Natural killer cell (primary cell): ENCODE results near the gene CALML5. TPM values are rescaled to one million over a fixed set of nuclear protein-coding genes. Genes with fewer than 3 reads are reported as not detected.

Experiments used
- ATAC-seq, 3 donors: fragments of 150-1000 bp in 2 of 3; fragments of 200-7000 bp in 1 of 3; cut with Tn5 transposase; 1 replicate in 1 of 3; 2 replicates in 2 of 3; pipeline ENCODE4 v1.10.0; 2021; ENCODE audit warnings: mild to moderate bottlenecking in 2 of 3, moderate library complexity in 2 of 3
- DNase-seq, 2 donors: peaks; one replicate each; pipeline versions ENCODE4 v3.0.0 to v3.0.0-alpha.2; 2013 to 2021; ENCODE audit warnings: mixed read lengths in 1 of 2
- H3K27ac ChIP-seq: one replicate; pipeline ENCODE4 v1.5.1; 2013; ENCODE audit warnings: mild to moderate bottlenecking, low read length
- H3K27me3 ChIP-seq: one replicate; pipeline ENCODE4 v1.6.1; 2013; ENCODE audit warnings: low read length; ENCODE audit not compliant: control insufficient read depth, insufficient read depth
- H3K36me3 ChIP-seq: one replicate; pipeline ENCODE4 v1.6.1; 2013; ENCODE audit warnings: low read length; ENCODE audit not compliant: control insufficient read depth, insufficient read depth
- H3K4me1 ChIP-seq: one replicate; pipeline ENCODE4 v1.6.1; 2013; ENCODE audit warnings: low read length; ENCODE audit not compliant: control insufficient read depth, insufficient read depth
- H3K4me3 ChIP-seq: one replicate; pipeline ENCODE4 v1.5.1; 2013; ENCODE audit warnings: low read length
- H3K9me3 ChIP-seq: one replicate; pipeline ENCODE4 v1.6.1; 2013; ENCODE audit warnings: low read length; ENCODE audit not compliant: control insufficient read depth, insufficient read depth
- H3K27ac Mint-ChIP-seq, 2 donors: one replicate each; pipeline ENCODE4 v1.8.0; 2022; ENCODE audit warnings: mild to moderate bottlenecking in 2 of 2, mixed read lengths in 2 of 2, moderate library complexity in 1 of 2
- H3K27me3 Mint-ChIP-seq, 2 donors: one replicate each; pipeline ENCODE4 v1.8.0; 2022; ENCODE audit warnings: low read depth in 2 of 2, mixed read lengths in 2 of 2
- H3K36me3 Mint-ChIP-seq: one replicate; pipeline ENCODE4 v1.8.0; 2022; ENCODE audit warnings: mixed read lengths
- H3K4me1 Mint-ChIP-seq, 2 donors: one replicate each; pipeline ENCODE4 v1.8.0; 2022; ENCODE audit warnings: mixed read lengths in 2 of 2
- H3K4me3 Mint-ChIP-seq: one replicate; pipeline ENCODE4 v1.8.0; 2022; ENCODE audit warnings: mild to moderate bottlenecking, moderate library complexity, mixed read lengths
- H3K9me3 Mint-ChIP-seq, 2 donors: one replicate each; pipeline ENCODE4 v1.8.0; 2022; ENCODE audit warnings: mixed read lengths in 2 of 2
- WGBS: methylation state at CpG from one replicate; pipeline ENCODE4 v1.1.7; 2013; ENCODE audit warnings: missing lambda C conversion rate; ENCODE audit not compliant: insufficient coverage; 5-methylcytosine and 5-hydroxymethylcytosine counted together
- intact Hi-C: fragments of 100-400 bp; cut with micrococcal nuclease; formaldehyde crosslinking; loops from one replicate; pipeline ENCODE4 v1.14.2; 2022
- total RNA-seq, 4 donors: library from RNA; stranded (reverse); fragments of 120-200 nt in 1 of 4; gene quantifications; one replicate each; pipeline versions ENCODE4 v1.2.3 to v1.2.4, GENCODE V29; 2013 to 2022
- TF ChIP-seq, protein P1 (sequence below): fragments of 200-600 bp; IDR thresholded peaks from one replicate; pipeline ENCODE4 v1.8.0; 2022; ENCODE audit warnings: antibody characterized with exemption

The CALML5 gene
- total RNA-seq, 3 donors from 2014 or later (not counting 1 experiment from before 2014, with no cell fraction given), result not detected

DNA sequence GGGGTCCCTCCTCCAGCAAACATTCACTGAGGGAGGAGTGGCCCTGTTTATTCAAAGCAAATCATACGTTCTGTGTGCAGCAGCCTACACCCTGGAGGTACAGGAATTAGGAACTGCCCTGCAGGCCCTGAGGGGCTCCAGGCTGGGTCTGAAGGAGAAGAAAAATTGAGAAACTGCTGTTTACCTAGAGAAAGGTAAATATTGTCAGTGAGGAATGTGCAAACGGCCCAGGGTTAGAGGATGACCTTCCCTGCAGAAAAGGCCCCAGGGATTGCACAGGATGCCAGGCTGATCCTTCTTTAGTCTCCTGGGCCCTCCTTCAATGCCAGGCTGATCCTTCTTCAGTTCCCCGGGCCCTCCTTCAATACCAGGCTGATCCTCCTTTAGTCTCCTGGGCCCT is 5.7 kb downstream of the CALML5 start:
- WGBS, result 86% methylated on average over 3 of the region's 3 CpGs
- H3K9me3 Mint-ChIP-seq, result no peaks in the 10 kb centered on the region

DNA sequence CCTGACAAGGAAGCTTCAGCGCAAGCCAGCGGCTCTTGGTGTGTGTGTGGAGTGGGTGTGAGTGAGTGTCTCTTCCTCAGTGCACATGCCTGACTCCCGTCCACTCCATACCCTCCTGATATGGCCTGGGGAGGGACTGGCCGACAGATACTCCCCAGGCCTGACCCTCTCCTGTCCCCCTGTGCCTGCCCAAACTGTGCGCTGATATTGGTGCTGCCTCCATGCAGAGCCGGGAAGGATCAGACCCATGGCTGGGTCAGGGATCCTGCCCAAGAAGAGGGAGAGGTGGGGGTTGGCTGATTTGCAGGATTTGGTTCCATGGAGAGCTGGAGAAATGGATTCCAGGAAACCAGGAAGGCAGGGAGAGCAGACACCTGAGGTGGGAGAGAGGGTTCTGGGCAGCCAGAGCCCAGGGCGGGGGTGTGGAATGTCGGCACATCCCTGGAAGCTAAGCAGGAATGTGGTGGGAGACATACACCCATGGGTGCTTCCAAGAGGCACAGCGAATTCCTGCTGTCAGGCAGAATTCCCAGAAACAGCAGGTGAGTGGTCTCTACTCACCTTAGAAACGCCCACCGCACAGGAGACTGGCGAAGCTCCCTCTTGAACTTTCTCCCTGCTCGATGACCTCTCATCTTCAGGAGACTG is 6.3 kb downstream of the CALML5 start:
- Histone ChIP-seq H3K36me3 (no peaks in the 10 kb centered on the region), H3K4me3 (no peak overlapping the region), H3K4me1 (no peaks in the 10 kb centered on the region), H3K27me3 (no peaks in the 10 kb centered on the region), H3K9me3 (no peaks in the 10 kb centered on the region), H3K27ac (no peak overlapping the region)
- H3K27me3 Mint-ChIP-seq, result no peaks in the 10 kb centered on the region
- no peaks in the 10 kb centered on the region for H3K4me1 Mint-ChIP-seq
- 88% methylated on average over 10 of the region's 13 CpGs for WGBS
- DNase-seq (no peak), ATAC-seq (no peak)
- H3K4me3 Mint-ChIP-seq, result no peak overlapping the region
- intact Hi-C loops, result no loop called here
- H3K27ac Mint-ChIP-seq, result no peak overlapping the region
- no peaks in the 10 kb centered on the region for H3K9me3 Mint-ChIP-seq
- TF ChIP-seq, protein P1, sequence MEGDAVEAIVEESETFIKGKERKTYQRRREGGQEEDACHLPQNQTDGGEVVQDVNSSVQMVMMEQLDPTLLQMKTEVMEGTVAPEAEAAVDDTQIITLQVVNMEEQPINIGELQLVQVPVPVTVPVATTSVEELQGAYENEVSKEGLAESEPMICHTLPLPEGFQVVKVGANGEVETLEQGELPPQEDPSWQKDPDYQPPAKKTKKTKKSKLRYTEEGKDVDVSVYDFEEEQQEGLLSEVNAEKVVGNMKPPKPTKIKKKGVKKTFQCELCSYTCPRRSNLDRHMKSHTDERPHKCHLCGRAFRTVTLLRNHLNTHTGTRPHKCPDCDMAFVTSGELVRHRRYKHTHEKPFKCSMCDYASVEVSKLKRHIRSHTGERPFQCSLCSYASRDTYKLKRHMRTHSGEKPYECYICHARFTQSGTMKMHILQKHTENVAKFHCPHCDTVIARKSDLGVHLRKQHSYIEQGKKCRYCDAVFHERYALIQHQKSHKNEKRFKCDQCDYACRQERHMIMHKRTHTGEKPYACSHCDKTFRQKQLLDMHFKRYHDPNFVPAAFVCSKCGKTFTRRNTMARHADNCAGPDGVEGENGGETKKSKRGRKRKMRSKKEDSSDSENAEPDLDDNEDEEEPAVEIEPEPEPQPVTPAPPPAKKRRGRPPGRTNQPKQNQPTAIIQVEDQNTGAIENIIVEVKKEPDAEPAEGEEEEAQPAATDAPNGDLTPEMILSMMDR, result no peak
- no peaks in the 10 kb centered on the region for H3K36me3 Mint-ChIP-seq

More for the DNA sequence above, 5.7 kb downstream of the CALML5 start:
- Histone ChIP-seq H3K27me3 (no peaks in the 10 kb centered on the region), H3K36me3 (no peaks in the 10 kb centered on the region), H3K9me3 (no peaks in the 10 kb centered on the region), H3K4me3 (no peak overlapping the region), H3K4me1 (no peaks in the 10 kb centered on the region), H3K27ac (no peak overlapping the region)
- H3K27me3 Mint-ChIP-seq, result no peaks in the 10 kb centered on the region
- H3K4me1 Mint-ChIP-seq, result no peaks in the 10 kb centered on the region
- intact Hi-C loops, result no loop called here
- DNase-seq, result no peak
- TF ChIP-seq, protein P1, result no peak
- H3K27ac Mint-ChIP-seq, result no peak overlapping the region
- no peak for ATAC-seq
- no peak overlapping the region for H3K4me3 Mint-ChIP-seq
- H3K36me3 Mint-ChIP-seq, result no peaks in the 10 kb centered on the region

DNA sequence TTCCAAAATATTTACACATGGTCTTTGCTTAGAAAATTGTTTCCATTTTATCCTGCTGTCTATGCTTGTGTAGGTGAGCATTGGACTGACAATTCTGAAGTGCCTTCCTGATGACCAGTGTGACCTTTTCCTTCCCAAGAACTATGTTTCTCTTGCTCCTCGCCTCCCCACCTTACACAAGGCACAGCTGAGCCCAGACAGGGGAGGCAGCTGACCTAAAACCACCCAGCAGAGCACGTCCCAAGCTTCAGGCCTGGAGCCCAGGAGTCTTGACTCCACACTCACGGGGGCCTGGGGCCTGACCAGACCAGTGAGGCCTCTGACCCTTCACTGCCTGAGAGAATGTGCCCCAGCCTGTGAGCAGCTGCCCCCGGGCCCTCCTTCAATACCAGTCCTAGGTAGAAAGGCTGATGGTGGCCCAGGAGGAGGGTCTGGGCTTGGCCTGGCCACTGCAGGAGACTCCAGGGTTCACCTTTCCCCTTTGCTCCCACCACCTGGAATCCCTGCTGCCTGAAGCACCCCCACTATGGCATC is 7.0 kb downstream of the CALML5 start:
- no peaks in the 10 kb centered on the region for H3K36me3 Mint-ChIP-seq
- DNase-seq, result no peak
- no peaks in the 10 kb centered on the region for H3K4me1 Mint-ChIP-seq
- no peak overlapping the region for H3K27ac Mint-ChIP-seq
- H3K9me3 Mint-ChIP-seq, result no peaks in the 10 kb centered on the region
- no peak for ATAC-seq
- H3K27ac ChIP-seq, result no peak overlapping the region
- WGBS, result 83% methylated on average over 4 of the region's 4 CpGs
- no peak overlapping the region for H3K4me3 Mint-ChIP-seq
- H3K4me3 ChIP-seq, result no peak overlapping the region
- no peaks in the 10 kb centered on the region for H3K9me3 ChIP-seq
- H3K36me3 ChIP-seq, result no peaks in the 10 kb centered on the region
- intact Hi-C loops, result no loop called here
- H3K27me3 ChIP-seq, result no peaks in the 10 kb centered on the region
- TF ChIP-seq, protein P1, result no peak
- no peaks in the 10 kb centered on the region for H3K4me1 ChIP-seq
- no peaks in the 10 kb centered on the region for H3K27me3 Mint-ChIP-seq

DNA sequence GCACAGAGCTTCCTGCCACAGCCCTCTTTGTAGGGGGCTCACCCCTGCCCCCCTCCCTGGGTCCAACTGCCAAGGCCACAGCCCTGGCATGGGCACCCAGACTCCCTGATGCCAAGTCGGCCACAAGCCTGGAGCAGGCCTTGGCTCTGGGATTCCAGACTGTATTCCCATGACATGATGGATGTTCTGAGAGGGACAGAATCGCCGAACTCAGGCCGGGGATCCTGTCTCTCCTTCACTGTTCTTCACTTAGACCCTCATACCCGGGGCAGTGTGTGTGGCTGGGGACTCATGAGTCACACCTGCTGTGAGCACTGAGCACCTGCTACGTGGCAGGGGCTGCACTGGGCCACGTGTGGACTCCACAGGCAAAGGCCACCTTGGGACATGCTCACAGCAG is 7.9 kb downstream of the CALML5 start:
- no peak overlapping the region for H3K4me3 Mint-ChIP-seq
- H3K27me3 Mint-ChIP-seq, result no peaks in the 10 kb centered on the region
- TF ChIP-seq, protein P1, result no peak
- no peaks in the 10 kb centered on the region for H3K27me3 ChIP-seq
- intact Hi-C loops, result no loop called here
- no peaks in the 10 kb centered on the region for H3K4me1 ChIP-seq
- H3K4me3 ChIP-seq, result no peak overlapping the region
- H3K27ac ChIP-seq, result no peak overlapping the region
- no peaks in the 10 kb centered on the region for H3K36me3 ChIP-seq
- H3K4me1 Mint-ChIP-seq, result no peaks in the 10 kb centered on the region
- H3K27ac Mint-ChIP-seq, result no peak overlapping the region
- no peaks in the 10 kb centered on the region for H3K9me3 Mint-ChIP-seq
- DNase-seq (no peak), ATAC-seq (no peak)
- no peaks in the 10 kb centered on the region for H3K36me3 Mint-ChIP-seq
- no peaks in the 10 kb centered on the region for H3K9me3 ChIP-seq
- WGBS, result 89% methylated on average over 7 of the region's 7 CpGs
